T-helper 2 cell treated with Interferon-gamma antibody and Interleukin-4, amounts not matched to agents 5 μg/mL and 100 μg/mL, for 36 hours (primary cell): ENCODE data around the gene PRSS56.

Experiments
- DNase-seq: peaks from one replicate; pipeline ENCODE4 v3.0.0; 2021; ENCODE audit warnings: low spot score
- H3K27ac Mint-ChIP-seq: one replicate; pipeline ENCODE4 v1.8.0; 2021; ENCODE audit warnings: mild to moderate bottlenecking, mixed read lengths
- H3K27me3 Mint-ChIP-seq: one replicate; pipeline ENCODE4 v1.8.0; 2021; ENCODE audit warnings: low read depth, mixed read lengths
- H3K36me3 Mint-ChIP-seq: one replicate; pipeline ENCODE4 v1.8.0; 2021; ENCODE audit warnings: low read depth, mixed read lengths
- H3K4me1 Mint-ChIP-seq: one replicate; pipeline ENCODE4 v1.8.0; 2021; ENCODE audit warnings: low read depth, mixed read lengths
- H3K4me3 Mint-ChIP-seq: one replicate; pipeline ENCODE4 v1.8.0; 2022; ENCODE audit warnings: mild to moderate bottlenecking, moderate library complexity, mixed read lengths
- H3K9me3 Mint-ChIP-seq: one replicate; pipeline ENCODE4 v1.8.0; 2021; ENCODE audit warnings: mixed read lengths

The PRSS56 gene

GRCh38 chr2:232519581-232520438 is at the start of gene PRSS56:
Gene PRSS56 (plus strand): TSS chr2:232520388. CDS start chr2:232520599, 211 bp downstream.
- Mint-ChIP-seq H3K27me3 (peaks cover 23% of the 10 kb centered on the region), H3K4me3 (no peak within 1 kb of the TSS)

GRCh38 chr2:232473467-232473890 is 46.7 kb upstream of the PRSS56 start:
- no peak for DNase-seq
- H3K4me1 Mint-ChIP-seq, result no peaks in the 10 kb centered on the region
- no peaks in the 10 kb centered on the region for H3K9me3 Mint-ChIP-seq
- H3K27me3 Mint-ChIP-seq, result peaks cover 36% of the 10 kb centered on the region
- H3K27ac Mint-ChIP-seq, result no peak overlapping the region
- H3K36me3 Mint-ChIP-seq, result no peaks in the 10 kb centered on the region
- no peak overlapping the region for H3K4me3 Mint-ChIP-seq

More at GRCh38 chr2:232519581-232520438, at the start of gene PRSS56:
- Mint-ChIP-seq H3K27ac (no peak within 1 kb of the TSS), H3K4me1 (peaks cover 1% of the 10 kb centered on the region), H3K36me3 (no peaks in the 10 kb centered on the region), H3K9me3 (no peaks in the 10 kb centered on the region)
- DNase-seq, result no peak

GRCh38 chr2:232476045-232476444 is 44.1 kb upstream of the PRSS56 start:
- Mint-ChIP-seq H3K4me1 (no peaks in the 10 kb centered on the region), H3K9me3 (no peaks in the 10 kb centered on the region), H3K27me3 (peaks cover 20% of the 10 kb centered on the region), H3K4me3 (no peak overlapping the region), H3K27ac (no peak overlapping the region), H3K36me3 (no peaks in the 10 kb centered on the region)
- DNase-seq, result no peak

GRCh38 chr2:232476791-232477190 is 43.4 kb upstream of the PRSS56 start:
- Mint-ChIP-seq H3K27ac (no peak overlapping the region), H3K4me1 (no peaks in the 10 kb centered on the region), H3K27me3 (peaks cover 15% of the 10 kb centered on the region), H3K9me3 (no peaks in the 10 kb centered on the region), H3K4me3 (no peak overlapping the region), H3K36me3 (no peaks in the 10 kb centered on the region)
- DNase-seq, result no peak

- DNase-seq, result no peak
- Mint-ChIP-seq H3K27ac (no peak overlapping the region), H3K27me3 (peaks cover 5% of the 10 kb centered on the region), H3K36me3 (no peaks in the 10 kb centered on the region), H3K9me3 (no peaks in the 10 kb centered on the region), H3K4me3 (no peak overlapping the region), H3K4me1 (no peaks in the 10 kb centered on the region)
Measured at GRCh38 chr2:232477751-232478510, 42.3 kb upstream of the PRSS56 start.

- Mint-ChIP-seq H3K27me3 (peaks cover 4% of the 10 kb centered on the region), H3K4me3 (no peak overlapping the region), H3K9me3 (no peaks in the 10 kb centered on the region), H3K4me1 (no peaks in the 10 kb centered on the region), H3K36me3 (no peaks in the 10 kb centered on the region), H3K27ac (no peak overlapping the region)
- no peak for DNase-seq
Measured at GRCh38 chr2:232478571-232479340, 41.4 kb upstream of the PRSS56 start.

- Mint-ChIP-seq H3K27ac (no peak overlapping the region), H3K27me3 (peaks cover 4% of the 10 kb centered on the region), H3K9me3 (no peaks in the 10 kb centered on the region), H3K36me3 (no peaks in the 10 kb centered on the region), H3K4me1 (no peaks in the 10 kb centered on the region), H3K4me3 (no peak overlapping the region)
- no peak for DNase-seq
Measured at GRCh38 chr2:232479341-232480200, 40.6 kb upstream of the PRSS56 start.

- no peaks in the 10 kb centered on the region for H3K4me1 Mint-ChIP-seq
Measured at GRCh38 chr2:232480201-232481190, 39.7 kb upstream of the PRSS56 start.

GRCh38 chr2:232481322-232482140 is 38.7 kb upstream of the PRSS56 start:
- H3K36me3 Mint-ChIP-seq, result no peaks in the 10 kb centered on the region
- no peak overlapping the region for H3K27ac Mint-ChIP-seq
- no peaks in the 10 kb centered on the region for H3K4me1 Mint-ChIP-seq
- no peak overlapping the region for H3K4me3 Mint-ChIP-seq
- DNase-seq, result no peak
- no peaks in the 10 kb centered on the region for H3K9me3 Mint-ChIP-seq
- H3K27me3 Mint-ChIP-seq, result peaks cover 12% of the 10 kb centered on the region

More at GRCh38 chr2:232480201-232481190, 39.7 kb upstream of the PRSS56 start:
- Mint-ChIP-seq H3K9me3 (no peaks in the 10 kb centered on the region), H3K27me3 (peaks cover 12% of the 10 kb centered on the region), H3K4me3 (no peak overlapping the region), H3K27ac (no peak overlapping the region), H3K36me3 (no peaks in the 10 kb centered on the region)
- DNase-seq, result no peak

- H3K27me3 Mint-ChIP-seq, result peaks cover 16% of the 10 kb centered on the region
- H3K9me3 Mint-ChIP-seq, result no peaks in the 10 kb centered on the region
- H3K36me3 Mint-ChIP-seq, result no peaks in the 10 kb centered on the region
- no peak for DNase-seq
- H3K27ac Mint-ChIP-seq, result no peak overlapping the region
- no peaks in the 10 kb centered on the region for H3K4me1 Mint-ChIP-seq
- no peak overlapping the region for H3K4me3 Mint-ChIP-seq
Measured at GRCh38 chr2:232482301-232483238, 37.6 kb upstream of the PRSS56 start.
